PC-9 (cell line): ENCODE data around the gene ODAD4. TPM values are rescaled to one million over a fixed set of nuclear protein-coding genes. Genes with fewer than 3 reads are reported as not detected.
"Not testable (repeated sequence)": the region's sequence is repeated elsewhere in the genome, so short reads cannot be mapped to it uniquely, and the experiment has no call there.

Experiments used
- BruUV-seq: library from RNA; stranded (reverse); fragments of 400-500 nt; replicated peaks from 2 replicates; lab custom pipeline; 2021; lab: Mats Ljungman, UMichigan
- CTCF ChIA-PET: fragments of 300-600 bp; sonication (Branson Sonifier 250); formaldehyde crosslinking; loops from one replicate; lab custom pipeline; 2022; ENCODE audit warnings: antibody characterized with exemption; lab: Charles Lee
- POLR2A ChIA-PET: fragments of 300-600 bp; sonication (Branson Sonifier 250); formaldehyde crosslinking; loops from one replicate; lab custom pipeline; 2022; ENCODE audit warnings: antibody characterized with exemption; ENCODE audit not compliant: unreplicated experiment; lab: Charles Lee
- DNase-seq, 2 experiments: peaks; one replicate each; pipeline versions ENCODE4 v3.0.0 to v3.0.0-alpha.2; 2015 to 2022; ENCODE audit warnings: mixed read lengths in 1 of 2
- H2AFZ ChIP-seq: fragments of 200-600 bp; sonication (generic); 2 replicates; pipeline ENCODE4 v1.8.1; 2017; ENCODE audit warnings: antibody characterized with exemption
- H3F3A ChIP-seq: fragments of 200-600 bp; sonication (generic); 2 replicates; pipeline ENCODE4 v1.8.1; 2017; ENCODE audit warnings: antibody characterized with exemption, mild to moderate bottlenecking, low read depth; ENCODE audit not compliant: insufficient read depth
- H3K27ac ChIP-seq: fragments of 200-600 bp; sonication (generic); 2 replicates; pipeline ENCODE4 v1.6.1; 2016; ENCODE audit warnings: mixed run types
- H3K27me3 ChIP-seq: fragments of 200-600 bp; sonication (generic); 2 replicates; pipeline ENCODE4 v1.6.1; 2016; ENCODE audit warnings: low read depth, mixed run types; ENCODE audit not compliant: insufficient read depth
- H3K36me3 ChIP-seq: fragments of 200-600 bp; sonication (generic); 2 replicates; pipeline ENCODE4 v1.6.1; 2016; ENCODE audit warnings: low read depth, mixed run types
- H3K4me1 ChIP-seq: fragments of 200-600 bp; sonication (generic); replicated peaks from 2 replicates; pipeline ENCODE4 v1.6.1; 2016; ENCODE audit warnings: mixed run types; ENCODE audit not compliant: insufficient read depth
- H3K4me2 ChIP-seq: fragments of 200-600 bp; sonication (generic); 2 replicates; pipeline ENCODE4 v1.6.1; 2017; ENCODE audit warnings: mixed run types
- H3K4me3 ChIP-seq: fragments of 200-600 bp; sonication (generic); 2 replicates; pipeline ENCODE4 v1.6.1; 2016; ENCODE audit warnings: mixed run types
- H3K79me2 ChIP-seq: fragments of 200-600 bp; sonication (generic); 2 replicates; pipeline ENCODE4 v1.6.1; 2017; ENCODE audit warnings: low read depth, mixed run types
- H3K9me2 ChIP-seq: fragments of 200-600 bp; sonication (generic); 2 replicates; pipeline ENCODE4 v1.8.1; 2017; ENCODE audit warnings: mild to moderate bottlenecking; ENCODE audit not compliant: insufficient read depth
- H3K9me3 ChIP-seq: fragments of 200-600 bp; sonication (generic); 2 replicates; pipeline ENCODE4 v1.8.1; 2016; ENCODE audit warnings: low read depth; ENCODE audit not compliant: insufficient read depth
- H4K20me1 ChIP-seq: fragments of 200-600 bp; sonication (generic); 2 replicates; pipeline ENCODE4 v1.8.1; 2017; ENCODE audit not compliant: insufficient read depth
- CTCF ChIP-seq: fragments of 200-600 bp; sonication (generic); conservative IDR thresholded peaks from 2 replicates; pipeline ENCODE4 v1.6.1; 2017; ENCODE audit warnings: mixed run types, antibody characterized with exemption, mild to moderate bottlenecking, moderate library complexity
- EZH2 ChIP-seq: fragments of 200-600 bp; sonication (generic); IDR thresholded peaks from 2 replicates; pipeline ENCODE4 v1.8.0; 2017; ENCODE audit warnings: antibody characterized with exemption, low read depth
- intact Hi-C: fragments of 100-400 bp; cut with micrococcal nuclease; formaldehyde crosslinking; loops from one replicate; pipeline ENCODE4 v1.10.0; 2022; ENCODE audit not compliant: unreplicated experiment
- total RNA-seq: library from RNA; stranded (reverse); gene quantifications from 2 replicates; pipeline ENCODE4 v1.2.3, GENCODE V29; 2021

The ODAD4 gene
- total RNA-seq, 1 experiment from 2014 or later = 4.0 TPM

GRCh38 chr17:42005166-42005565, 74.7 kb downstream of the ODAD4 start:
- TF ChIP-seq EZH2 (no peak), CTCF (no peak)
- H3K9me3 ChIP-seq = no peaks in the 10 kb centered on the region
- peaks cover 88% of the 10 kb centered on the region for H4K20me1 ChIP-seq
- ChIA-PET POLR2A (interaction anchor here (0.6 kb wide), 1 partner anchor 793 kb away, joined by 4 read pairs; the partner anchor contains the start of genes CNTD1 and COA3), CTCF (interaction anchor here (1.4 kb wide), 1 partner anchor 18 kb away, joined by 3 read pairs; no protein-coding TSS in a partner anchor)
- H3K79me2 ChIP-seq = peaks cover 89% of the 10 kb centered on the region
- no peak overlapping the region for H2AFZ ChIP-seq
- intact Hi-C loops = no loop called here
- BruUV-seq = no TSS peak
- no peak overlapping the region for H3K4me3 ChIP-seq
- peaks cover 11% of the 10 kb centered on the region for H3K36me3 ChIP-seq
- H3K27me3 ChIP-seq = no peaks in the 10 kb centered on the region
- no peak overlapping the region for H3K4me2 ChIP-seq
- DNase-seq = no peak
- no peak overlapping the region for H3K27ac ChIP-seq
- H3F3A ChIP-seq = no peaks in the 10 kb centered on the region
- H3K4me1 ChIP-seq = peaks cover 5% of the 10 kb centered on the region; the same call in 1 of the 2 replicates
- H3K9me2 ChIP-seq = no peaks in the 10 kb centered on the region

- ChIA-PET CTCF (no interaction called here), POLR2A (no interaction called here)
- H4K20me1 ChIP-seq = peaks cover 91% of the 10 kb centered on the region
Observed at GRCh38 chr17:42009170-42009569, 78.8 kb downstream of the ODAD4 start.

GRCh38 chr17:42010266-42010680, 79.9 kb downstream of the ODAD4 start:
- CTCF ChIA-PET, BruUV-seq, H3K9me3 ChIP-seq, intact Hi-C loops, H2AFZ ChIP-seq, H3K27me3 ChIP-seq, H3K9me2 ChIP-seq, H3K4me3 ChIP-seq: not testable (repeated sequence)
- Histone ChIP-seq H3K36me3 (0 out of 2 replicates have a peak, but pooled peaks cover 12% of the 10 kb centered on the region), H3K79me2 (peaks cover 99% of the 10 kb centered on the region), H3K4me2 (peak overlapping the region; percentile 48), H4K20me1 (peaks cover 91% of the 10 kb centered on the region), H3K4me1 (peaks cover 33% of the 10 kb centered on the region), H3K27ac (peak overlapping the region; percentile 37; the same call in 1 of the 2 replicates), H3F3A (peaks cover 24% of the 10 kb centered on the region; the same call in 1 of the 2 replicates)
- DNase-seq = peak in 1 of 2 experiments; percentile 54
- POLR2A ChIA-PET = interaction anchor here (0.6 kb wide), 1 partner anchor 184 kb away, joined by 4 read pairs; the partner anchor contains the start of gene GHDC

More at GRCh38 chr17:42009170-42009569, 78.8 kb downstream of the ODAD4 start:
- no peak for DNase-seq
- H3K4me2 ChIP-seq = no peak overlapping the region
- intact Hi-C loops = no loop called here
- no peaks in the 10 kb centered on the region for H3K27me3 ChIP-seq
- H3K4me1 ChIP-seq = peaks cover 28% of the 10 kb centered on the region
- peaks cover 99% of the 10 kb centered on the region for H3K79me2 ChIP-seq
- no peaks in the 10 kb centered on the region for H3K9me3 ChIP-seq
- H3K27ac ChIP-seq = no peak overlapping the region
- no peak overlapping the region for H3K4me3 ChIP-seq
- H3K36me3 ChIP-seq = 0 out of 2 replicates have a peak, but pooled peaks cover 12% of the 10 kb centered on the region
- BruUV-seq = no TSS peak
- peaks cover 20% of the 10 kb centered on the region; the same call in 1 of the 2 replicates for H3F3A ChIP-seq
- TF ChIP-seq CTCF = no peak
- TF ChIP-seq EZH2 = no peak
- no peaks in the 10 kb centered on the region for H3K9me2 ChIP-seq
- H2AFZ ChIP-seq = no peak overlapping the region
